ENCODE measurements around the gene ATG4A.
A peak's percentile ranks its signal among the peaks of the same experiment; 100 is the strongest.

Gene ATG4A

DNA sequence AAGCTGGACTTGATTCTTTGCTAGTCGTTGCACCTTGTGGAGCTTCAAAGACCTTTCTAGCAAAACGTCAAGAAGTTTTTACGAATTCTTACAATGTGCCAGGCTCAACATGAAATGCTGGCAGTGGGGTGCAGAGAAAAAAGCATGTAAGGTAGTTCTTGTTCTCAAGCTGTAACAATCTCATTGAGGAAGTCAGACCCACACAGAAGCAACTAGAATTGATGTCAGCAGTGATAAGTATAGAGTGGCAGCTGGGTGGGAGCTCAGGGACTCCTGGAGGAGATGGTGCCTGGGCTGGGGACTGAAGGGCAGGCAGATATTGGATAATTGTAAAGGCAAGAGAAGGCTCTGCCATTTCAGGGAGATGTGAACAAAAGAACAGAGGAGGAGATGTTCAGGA lies 82.3 kb downstream of the ATG4A start:
- TF ChIP-seq, protein P1, sequence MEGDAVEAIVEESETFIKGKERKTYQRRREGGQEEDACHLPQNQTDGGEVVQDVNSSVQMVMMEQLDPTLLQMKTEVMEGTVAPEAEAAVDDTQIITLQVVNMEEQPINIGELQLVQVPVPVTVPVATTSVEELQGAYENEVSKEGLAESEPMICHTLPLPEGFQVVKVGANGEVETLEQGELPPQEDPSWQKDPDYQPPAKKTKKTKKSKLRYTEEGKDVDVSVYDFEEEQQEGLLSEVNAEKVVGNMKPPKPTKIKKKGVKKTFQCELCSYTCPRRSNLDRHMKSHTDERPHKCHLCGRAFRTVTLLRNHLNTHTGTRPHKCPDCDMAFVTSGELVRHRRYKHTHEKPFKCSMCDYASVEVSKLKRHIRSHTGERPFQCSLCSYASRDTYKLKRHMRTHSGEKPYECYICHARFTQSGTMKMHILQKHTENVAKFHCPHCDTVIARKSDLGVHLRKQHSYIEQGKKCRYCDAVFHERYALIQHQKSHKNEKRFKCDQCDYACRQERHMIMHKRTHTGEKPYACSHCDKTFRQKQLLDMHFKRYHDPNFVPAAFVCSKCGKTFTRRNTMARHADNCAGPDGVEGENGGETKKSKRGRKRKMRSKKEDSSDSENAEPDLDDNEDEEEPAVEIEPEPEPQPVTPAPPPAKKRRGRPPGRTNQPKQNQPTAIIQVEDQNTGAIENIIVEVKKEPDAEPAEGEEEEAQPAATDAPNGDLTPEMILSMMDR (IDR thresholded peaks at IDR 0.05) = no peak

DNA sequence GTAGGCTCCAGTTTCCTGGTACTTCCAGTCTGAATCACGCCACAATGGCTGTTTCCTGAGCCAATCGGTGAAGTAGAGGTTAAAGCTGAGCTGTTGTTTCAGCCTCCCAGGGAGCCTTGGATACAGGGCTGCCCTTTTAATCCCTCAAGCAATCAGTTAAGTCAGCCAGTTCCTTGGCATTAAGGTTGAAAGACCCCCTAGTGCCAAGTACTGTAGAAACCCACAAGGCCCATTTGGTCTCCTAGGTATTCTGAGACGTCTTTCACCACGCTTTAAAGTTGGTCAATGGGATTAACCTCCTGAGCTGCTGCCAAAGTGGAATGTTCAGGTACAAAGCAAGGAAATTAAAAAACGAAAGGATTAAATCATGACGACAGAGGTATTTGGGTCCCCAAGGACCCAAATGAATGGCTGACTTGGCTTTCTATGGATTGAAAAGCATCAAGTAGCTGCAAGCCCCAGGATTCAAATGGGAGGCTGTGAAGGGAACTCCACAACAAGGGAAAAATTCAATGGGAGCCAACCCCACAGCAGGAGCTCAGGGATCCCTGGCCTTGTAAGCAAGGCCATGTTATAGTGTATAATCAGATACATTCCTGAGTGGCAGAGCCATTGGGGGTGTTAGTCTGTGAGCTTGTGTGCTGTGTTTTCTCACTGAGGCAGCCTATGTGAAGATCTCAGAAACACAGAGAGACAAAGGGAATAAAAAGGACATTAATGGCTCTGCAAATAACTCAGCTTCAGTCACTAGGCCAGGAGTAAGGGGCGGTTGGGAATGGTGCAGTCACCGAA lies 86.0 kb downstream of the ATG4A start:
- TF ChIP-seq, protein P1 (IDR thresholded peaks at IDR 0.05) = no peak

DNA sequence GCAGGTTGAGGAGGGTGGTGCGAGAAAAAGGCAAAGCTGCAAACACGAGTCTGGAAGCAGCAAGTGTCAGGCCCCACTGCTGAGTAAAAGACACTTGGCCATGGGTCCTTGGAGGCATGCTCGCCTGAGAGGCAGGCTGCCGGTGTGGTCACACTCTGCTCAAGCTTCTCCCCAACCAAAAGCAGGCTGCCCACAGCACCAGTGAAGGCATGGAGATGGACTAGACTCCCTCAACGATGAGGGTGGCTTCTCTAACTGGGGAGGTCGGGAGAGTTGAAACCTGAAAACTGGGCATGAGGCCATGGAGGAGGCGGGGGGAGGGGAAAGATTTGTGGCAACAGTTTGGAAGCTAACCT lies 86.5 kb downstream of the ATG4A start:
- TF ChIP-seq, protein P1 (IDR thresholded peaks at IDR 0.05) = no peak

DNA sequence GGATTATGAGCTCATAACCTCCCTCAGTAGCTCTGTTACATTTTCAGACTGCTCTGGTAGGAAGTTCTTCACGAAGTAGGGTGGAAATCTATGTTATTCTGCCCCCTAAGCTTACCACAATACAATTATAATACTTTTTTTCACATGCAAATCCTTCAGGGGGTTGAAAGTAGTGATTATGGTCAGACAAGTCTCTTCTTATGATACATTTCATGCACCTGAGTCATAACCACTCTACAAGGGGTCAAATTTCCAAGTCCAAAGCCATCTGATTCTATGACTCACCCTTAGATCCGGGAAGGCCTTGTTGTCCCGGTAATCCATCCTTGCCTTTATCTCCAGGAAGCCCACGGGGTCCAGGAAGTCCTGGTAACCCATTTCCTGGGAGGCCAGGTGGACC lies 95.2 kb downstream of the ATG4A start:
- TF ChIP-seq, protein P1 (IDR thresholded peaks at IDR 0.05) = no peak

DNA sequence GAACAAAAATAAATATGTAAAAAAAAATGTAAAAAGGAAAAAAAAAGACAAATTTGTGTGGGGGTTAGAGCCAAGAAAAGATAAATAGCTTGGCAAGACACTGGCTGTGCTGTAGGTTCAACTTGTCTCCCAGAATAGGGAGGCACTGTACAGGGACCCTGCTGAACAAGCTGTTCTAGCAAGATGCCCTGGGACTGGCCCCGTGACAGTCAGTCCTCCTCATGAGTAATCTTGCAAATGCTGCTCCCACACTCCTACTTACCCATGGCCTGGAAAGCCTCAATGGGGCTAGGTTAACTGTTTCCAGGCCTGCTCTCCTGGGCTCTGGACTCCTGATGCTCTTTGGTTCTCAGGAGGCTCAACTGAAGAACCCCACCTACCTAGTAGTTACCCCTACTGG lies 106.8 kb downstream of the ATG4A start:
- TF ChIP-seq, protein P1 (IDR thresholded peaks at IDR 0.05) = no peak

DNA sequence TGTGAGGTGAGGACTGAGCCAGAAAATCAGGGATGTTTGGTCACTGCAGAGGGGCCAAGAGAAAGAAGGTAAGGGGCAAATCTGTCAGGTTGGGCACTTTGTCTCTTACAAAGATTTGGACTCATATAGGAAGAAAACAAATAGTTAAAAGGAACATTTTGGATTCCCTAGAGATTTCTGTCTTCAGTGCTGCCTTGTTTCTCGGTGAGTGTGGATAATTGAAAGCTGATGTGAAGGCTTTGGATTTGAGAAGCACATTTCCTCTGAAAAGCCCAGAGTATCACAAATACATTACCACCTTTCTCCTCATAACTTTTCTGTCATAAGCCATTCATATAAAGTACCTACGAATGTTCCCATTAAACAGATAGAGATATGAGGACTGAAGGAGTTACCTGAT lies 107.5 kb downstream of the ATG4A start:
- TF ChIP-seq, protein P1 (IDR thresholded peaks at IDR 0.05) = no peak

DNA sequence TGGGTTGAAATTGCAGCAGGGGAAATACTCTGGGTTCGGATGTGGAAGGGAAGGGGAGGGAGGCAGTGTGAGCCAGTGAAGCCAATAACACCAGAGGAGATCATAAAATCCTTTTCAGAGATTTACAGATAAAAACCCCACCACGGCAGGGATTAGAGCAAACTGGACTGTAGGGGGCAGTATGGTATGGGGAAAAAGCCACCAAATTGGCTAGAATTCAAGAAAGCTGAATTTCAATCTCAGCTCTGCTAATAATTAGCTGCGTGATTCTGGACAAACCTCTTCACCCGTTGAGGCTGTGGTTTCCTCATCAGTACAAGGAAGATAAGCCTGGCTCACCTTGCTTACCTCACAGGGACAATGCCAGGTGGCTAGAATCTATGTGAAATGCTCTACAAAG lies 108.1 kb downstream of the ATG4A start:
- TF ChIP-seq, protein P1 (IDR thresholded peaks at IDR 0.05) = peak; percentile 49; the same call in 1 of the 2 replicates

DNA sequence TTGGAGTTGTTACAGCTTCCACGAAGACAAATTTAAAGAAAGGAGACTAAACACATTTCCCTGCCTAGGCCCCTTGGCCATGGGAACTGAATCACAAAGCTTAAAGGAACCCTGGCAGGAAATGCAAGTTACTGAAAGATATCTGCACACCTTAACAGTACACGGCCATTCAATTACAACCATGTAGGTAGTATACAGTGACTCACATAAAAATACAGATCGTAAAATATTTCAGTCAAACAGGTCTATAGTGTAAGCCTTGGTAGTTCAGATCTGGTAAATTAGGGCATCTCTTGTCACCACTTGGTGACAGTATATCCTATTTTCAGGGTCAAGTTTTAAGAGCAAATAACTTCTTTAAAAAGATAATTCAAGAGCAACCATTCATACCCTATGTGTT lies 112.0 kb downstream of the ATG4A start:
- TF ChIP-seq, protein P1 (IDR thresholded peaks at IDR 0.05) = no peak
